T-cell (primary cell): ENCODE results near the gene CA6. TPM values are rescaled to one million over a fixed set of nuclear protein-coding genes. Genes with fewer than 3 reads are reported as not detected.
A peak's percentile ranks its signal among the peaks of the same experiment; 100 is the strongest.

Experiments
- ATAC-seq, 4 experiments: fragments of 200-7000 bp in 3 of 4; fragments of 150-1000 bp in 1 of 4; cut with Tn5 transposase; replicated peaks in 1 of 4; 1 replicate in 3 of 4; 2 replicates in 1 of 4; pipeline ENCODE4 v1.10.0; 2021; ENCODE audit warnings: moderate library complexity in 3 of 4, mild to moderate bottlenecking in 2 of 4, moderate number of reproducible peaks in 1 of 4
- CTCF ChIA-PET, 2 donors: fragments of 300-600 bp; sonication (Branson Sonifier 250); formaldehyde crosslinking; loops; one replicate each; lab custom pipeline; 2022; ENCODE audit warnings: antibody characterized with exemption in 2 of 2; lab: Charles Lee
- POLR2A ChIA-PET, 2 donors: fragments of 300-600 bp; sonication (Branson Sonifier 250); formaldehyde crosslinking; loops; one replicate each; lab custom pipeline; 2022; ENCODE audit warnings: antibody characterized with exemption in 2 of 2; lab: Charles Lee
- DNase-seq, 35 experiments: peaks; one replicate each; pipeline versions ENCODE4 v3.0.0 to v3.0.0-alpha.2; 2013 to 2023
- H3K27ac ChIP-seq: one replicate; pipeline ENCODE4 v1.5.1; 2013; ENCODE audit warnings: low read length
- H3K27me3 ChIP-seq, 2 experiments: replicated peaks in 1 of 2; 1 replicate in 1 of 2; 2 replicates in 1 of 2; pipeline versions ENCODE4 v1.6.1 to v1.7.0; 2013; ENCODE audit warnings: low read length in 1 of 2, mixed read lengths in 1 of 2; ENCODE audit not compliant: control insufficient read depth in 2 of 2, insufficient read depth in 2 of 2; ENCODE audit errors: extremely low read depth in 1 of 2
- H3K36me3 ChIP-seq, 2 donors: 1 replicate in 1 of 2; 2 replicates in 1 of 2; pipeline versions ENCODE4 v1.6.1 to v1.7.0; 2013; ENCODE audit warnings: low read length in 1 of 2; ENCODE audit not compliant: control insufficient read depth in 2 of 2, insufficient read depth in 1 of 2; ENCODE audit errors: extremely low read depth in 1 of 2
- H3K4me1 ChIP-seq, 2 experiments: 1 replicate in 1 of 2; 2 replicates in 1 of 2; pipeline versions ENCODE4 v1.6.1 to v1.7.0; 2013; ENCODE audit warnings: low read length in 2 of 2, mixed read lengths in 1 of 2; ENCODE audit not compliant: insufficient read depth in 2 of 2, control insufficient read depth in 1 of 2; ENCODE audit errors: extremely low read depth in 1 of 2
- H3K4me3 ChIP-seq, 2 donors: 1 replicate in 1 of 2; 2 replicates in 1 of 2; pipeline versions ENCODE4 v1.5.1 to v1.7.0; 2013; ENCODE audit warnings: mild to moderate bottlenecking in 2 of 2, low read length in 1 of 2, moderate library complexity in 1 of 2; ENCODE audit not compliant: control insufficient read depth in 1 of 2; ENCODE audit errors: extremely low read depth in 1 of 2
- H3K9me3 ChIP-seq: 2 replicates; pipeline ENCODE4 v1.7.0; 2013
- H3K27ac Mint-ChIP-seq, 2 donors: one replicate each; pipeline ENCODE4 v1.8.0; 2020 to 2021; ENCODE audit warnings: mild to moderate bottlenecking in 2 of 2, mixed read lengths in 2 of 2
- H3K27me3 Mint-ChIP-seq, 2 donors: one replicate each; pipeline ENCODE4 v1.8.0; 2021 to 2022; ENCODE audit warnings: mixed read lengths in 2 of 2
- H3K36me3 Mint-ChIP-seq: one replicate; pipeline ENCODE4 v1.8.0; 2021; ENCODE audit warnings: mixed read lengths
- H3K4me1 Mint-ChIP-seq, 3 donors: one replicate each; pipeline ENCODE4 v1.8.0; 2020 to 2022; ENCODE audit warnings: mixed read lengths in 3 of 3, mild to moderate bottlenecking in 1 of 3
- H3K4me3 Mint-ChIP-seq, 3 donors: one replicate each; pipeline ENCODE4 v1.8.0; 2020 to 2022; ENCODE audit warnings: mild to moderate bottlenecking in 3 of 3, mixed read lengths in 3 of 3, moderate library complexity in 3 of 3
- H3K9me3 Mint-ChIP-seq, 3 donors: one replicate each; pipeline ENCODE4 v1.8.0; 2020 to 2022; ENCODE audit warnings: mixed read lengths in 3 of 3
- whole genome bisulfite sequencing: methylation state at CpG from one replicate; pipeline ENCODE4 v1.1.5; 2013; ENCODE audit warnings: missing lambda C conversion rate; ENCODE audit not compliant: insufficient coverage; 5-methylcytosine and 5-hydroxymethylcytosine counted together
- total RNA-seq, 35 experiments: library from RNA in 6 of 35; stranded (reverse) in 6 of 35; fragments of 120-200 nt in 1 of 35; gene quantifications; one replicate each; pipeline versions ENCODE4 v1.2.1 to v1.2.4 and lab custom pipeline; 2013 to 2026

CA6 gene
- total RNA-seq, 5 donors from 2014 or later (not counting 1 experiment from before 2014, with no cell fraction given) = 0.95 to 2.8 (median 1.8) TPM

DNA sequence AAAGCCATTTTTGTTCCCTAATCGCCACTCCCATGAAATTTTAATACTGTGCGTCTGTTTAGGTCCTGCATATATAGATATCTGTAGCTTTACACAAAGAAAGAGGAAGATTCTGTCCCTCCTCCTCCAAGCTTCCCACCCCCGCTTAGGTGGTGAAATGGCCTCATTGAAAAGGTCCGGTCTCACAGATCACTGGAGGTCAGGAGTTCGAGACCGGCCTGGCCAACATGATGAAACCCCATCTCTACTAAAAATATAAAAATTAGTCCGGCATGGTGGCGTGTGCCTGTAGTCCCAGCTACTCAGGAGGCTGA lies 59.7 kb downstream of the CA6 start:
- Histone ChIP-seq H3K4me1 (peaks cover 5 to 10% of the 10 kb centered on the region in 2 experiments), H3K27me3 (peaks cover 0 to 19% of the 10 kb centered on the region in 2 experiments), H3K36me3 (no peaks in the 10 kb centered on the region), H3K27ac (no peak overlapping the region), H3K9me3 (no peaks in the 10 kb centered on the region), H3K4me3 (no peak overlapping the region)
- Mint-ChIP-seq H3K4me3 (no peak overlapping the region), H3K9me3 (no peaks in the 10 kb centered on the region), H3K27me3 (peaks cover 0 to 1% of the 10 kb centered on the region in 2 donors), H3K4me1 (peaks cover 11 to 13% (median 13%) of the 10 kb centered on the region in 3 donors), H3K27ac (no peak overlapping the region), H3K36me3 (no peaks in the 10 kb centered on the region)
- ATAC-seq (no peak), DNase-seq (no peak)
- WGBS = no CpG with 5 or more reads among the region's 8 CpGs
- POLR2A ChIA-PET = interaction anchor here in 1 of 2 donors (0.7 to 1.0 kb wide), 2 partner anchors 35 to 60 kb away, joined by 10 to 13 read pairs; no protein-coding TSS in a partner anchor
- CTCF ChIA-PET = interaction anchor here (0.5 to 2.2 kb wide), 26 partner anchors 16 to 996 kb away, joined by 3 to 19 read pairs (median 5); no protein-coding TSS in a partner anchor

DNA sequence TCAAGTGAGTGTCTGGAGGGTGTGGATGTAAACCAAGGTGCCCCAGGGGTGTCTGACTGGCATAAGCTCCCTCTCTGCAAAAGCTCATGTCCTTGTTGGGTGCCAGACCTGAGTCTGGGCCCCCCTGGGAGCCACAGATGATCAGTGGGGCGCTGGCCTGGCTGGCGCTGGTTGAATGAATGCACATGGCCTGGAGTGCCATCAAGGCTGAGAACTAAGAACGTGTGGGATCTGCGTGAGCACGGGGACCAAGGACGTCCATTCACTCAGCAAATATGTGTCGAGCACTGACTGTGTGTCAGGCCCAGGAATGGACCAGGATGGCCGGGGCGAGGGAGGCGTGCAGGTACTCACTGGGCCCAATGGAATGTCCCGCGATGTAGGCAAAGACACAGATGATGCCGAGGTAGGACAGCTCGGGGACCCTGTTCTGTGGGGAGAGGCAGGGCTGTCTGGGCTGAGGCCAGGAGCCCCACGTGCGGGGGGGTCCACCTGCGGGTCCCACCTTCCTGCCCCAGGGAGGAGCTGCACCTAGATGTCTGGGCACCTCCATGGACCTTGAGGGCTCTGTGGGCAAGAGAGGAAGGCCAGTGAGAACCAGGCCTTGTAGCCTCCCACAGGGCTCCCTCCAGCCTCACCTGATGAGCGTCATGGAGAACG lies 61.4 kb downstream of the CA6 start:
- WGBS = 86% methylated on average over 16 of the region's 19 CpGs
- peaks cover 0 to 10% of the 10 kb centered on the region in 2 donors for H3K27me3 Mint-ChIP-seq
- DNase-seq (no peak), ATAC-seq (no peak)
- H3K27ac Mint-ChIP-seq = no peak overlapping the region
- peaks cover 5 to 10% of the 10 kb centered on the region in 2 experiments for H3K4me1 ChIP-seq
- H3K4me3 ChIP-seq = no peak overlapping the region
- H3K4me1 Mint-ChIP-seq = peaks cover 13 to 16% (median 13%) of the 10 kb centered on the region in 3 donors
- no peak overlapping the region for H3K4me3 Mint-ChIP-seq
- ChIA-PET CTCF (no interaction called here), POLR2A (no interaction called here)
- H3K9me3 ChIP-seq = no peaks in the 10 kb centered on the region
- H3K36me3 Mint-ChIP-seq = no peaks in the 10 kb centered on the region
- H3K36me3 ChIP-seq = no peaks in the 10 kb centered on the region
- no peak overlapping the region for H3K27ac ChIP-seq
- no peaks in the 10 kb centered on the region for H3K9me3 Mint-ChIP-seq
- peaks cover 0 to 22% of the 10 kb centered on the region in 2 experiments for H3K27me3 ChIP-seq

DNA sequence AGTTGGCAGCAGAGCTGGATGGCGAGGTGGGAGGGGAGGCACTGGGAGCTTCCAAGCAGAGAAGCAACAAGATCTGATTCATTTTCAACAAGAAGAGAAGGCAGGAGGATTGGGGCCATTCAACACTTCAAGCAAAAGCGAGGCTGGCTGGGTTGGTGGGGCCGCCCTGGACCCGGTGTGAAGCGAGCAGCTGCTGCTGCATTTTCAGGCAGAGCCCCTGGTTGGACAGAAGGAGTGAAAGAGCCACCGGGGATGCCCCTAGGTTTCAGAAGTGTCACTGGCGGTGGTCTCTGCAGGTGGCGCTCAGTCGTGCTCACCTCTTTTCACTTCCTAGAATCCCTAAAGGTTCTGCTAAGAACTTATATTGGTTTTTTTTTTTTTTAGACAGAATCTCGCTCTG lies 62.6 kb downstream of the CA6 start:
- ATAC-seq (no peak), DNase-seq (no peak)
- no peak overlapping the region for H3K4me3 ChIP-seq
- 86% methylated on average over 5 of the region's 10 CpGs for WGBS
- Mint-ChIP-seq H3K27me3 (peaks cover 0 to 10% of the 10 kb centered on the region in 2 donors), H3K36me3 (no peaks in the 10 kb centered on the region), H3K4me3 (no peak overlapping the region), H3K27ac (no peak overlapping the region), H3K9me3 (no peaks in the 10 kb centered on the region), H3K4me1 (peaks cover 13 to 16% (median 13%) of the 10 kb centered on the region in 3 donors)
- H3K4me1 ChIP-seq = peaks cover 5 to 10% of the 10 kb centered on the region in 2 experiments
- no peak overlapping the region for H3K27ac ChIP-seq
- ChIA-PET CTCF (interaction anchor here in 1 of 2 donors (0.7 kb wide), 1 partner anchor 447 kb away, joined by 4 read pairs; no protein-coding TSS in a partner anchor), POLR2A (no interaction called here)
- no peaks in the 10 kb centered on the region for H3K36me3 ChIP-seq
- no peaks in the 10 kb centered on the region for H3K9me3 ChIP-seq
- peaks cover 0 to 23% of the 10 kb centered on the region in 2 experiments for H3K27me3 ChIP-seq

DNA sequence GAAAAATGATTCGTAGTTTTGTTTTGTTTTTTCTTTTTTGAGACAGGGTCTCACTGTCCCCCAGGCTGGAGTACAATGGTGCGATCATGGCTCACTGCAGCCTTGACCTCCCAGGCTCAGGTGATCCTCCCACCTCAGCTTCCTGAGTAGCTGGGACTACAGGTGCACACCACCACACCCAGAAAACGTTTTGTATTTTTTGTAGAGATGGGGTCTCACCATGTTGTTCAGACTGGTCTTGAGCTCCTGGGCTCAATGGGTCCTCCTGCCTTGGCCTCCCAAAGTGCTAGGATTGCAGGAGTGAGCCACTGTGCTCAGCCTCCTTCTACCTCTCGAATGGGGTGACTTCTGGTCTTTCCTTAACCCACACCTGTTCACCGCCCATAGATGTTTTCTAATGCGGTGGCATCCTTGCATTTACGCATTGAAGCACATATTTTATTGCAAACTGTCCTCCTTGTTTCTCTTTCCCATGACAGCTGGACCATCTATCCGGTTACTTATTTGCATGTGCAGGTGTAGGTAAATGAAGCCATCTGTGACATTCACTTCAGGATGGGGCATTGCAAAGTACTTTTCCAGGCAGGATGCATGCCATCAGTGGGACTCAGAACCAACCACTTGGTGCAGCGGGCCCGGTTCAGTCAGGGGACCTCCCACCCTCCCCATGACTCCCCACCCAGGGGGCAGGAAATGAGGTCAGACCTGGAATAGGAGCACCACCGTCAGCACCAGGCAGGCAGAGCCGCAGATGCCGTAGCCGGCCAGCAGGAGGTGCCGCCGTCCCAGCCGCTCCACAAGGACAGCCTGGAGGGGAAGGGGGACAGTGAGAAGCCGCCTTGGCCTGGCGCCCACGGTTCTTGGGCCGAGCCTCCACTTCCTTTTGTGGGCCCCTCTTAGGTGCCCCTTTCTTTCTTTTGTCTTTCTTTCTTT lies 64.0 kb downstream of the CA6 start:
- peaks cover 6 to 11% (median 6%) of the 10 kb centered on the region in 3 donors for H3K4me1 Mint-ChIP-seq
- Histone ChIP-seq H3K36me3 (no peaks in the 10 kb centered on the region), H3K27ac (no peak overlapping the region), H3K4me3 (no peak overlapping the region), H3K4me1 (peaks cover under 1 to 5% of the 10 kb centered on the region in 2 experiments), H3K27me3 (peaks cover 0 to 32% of the 10 kb centered on the region in 2 experiments), H3K9me3 (no peaks in the 10 kb centered on the region)
- DNase-seq (peak in 8 of 35 experiments; percentile 13 to 28 (median 19)), ATAC-seq (peak in 2 of 4 experiments; percentile 31 to 62)
- H3K36me3 Mint-ChIP-seq = no peaks in the 10 kb centered on the region
- ChIA-PET POLR2A (no interaction called here), CTCF (interaction anchor here in 1 of 2 donors (0.6 kb wide), 1 partner anchor 1089 kb away, joined by 4 read pairs; no protein-coding TSS in a partner anchor)
- peaks cover 0 to 14% of the 10 kb centered on the region in 2 donors for H3K27me3 Mint-ChIP-seq
- no peak overlapping the region for H3K27ac Mint-ChIP-seq
- 53% methylated on average over 13 of the region's 21 CpGs for WGBS
- H3K4me3 Mint-ChIP-seq = no peak overlapping the region
- H3K9me3 Mint-ChIP-seq = no peaks in the 10 kb centered on the region

DNA sequence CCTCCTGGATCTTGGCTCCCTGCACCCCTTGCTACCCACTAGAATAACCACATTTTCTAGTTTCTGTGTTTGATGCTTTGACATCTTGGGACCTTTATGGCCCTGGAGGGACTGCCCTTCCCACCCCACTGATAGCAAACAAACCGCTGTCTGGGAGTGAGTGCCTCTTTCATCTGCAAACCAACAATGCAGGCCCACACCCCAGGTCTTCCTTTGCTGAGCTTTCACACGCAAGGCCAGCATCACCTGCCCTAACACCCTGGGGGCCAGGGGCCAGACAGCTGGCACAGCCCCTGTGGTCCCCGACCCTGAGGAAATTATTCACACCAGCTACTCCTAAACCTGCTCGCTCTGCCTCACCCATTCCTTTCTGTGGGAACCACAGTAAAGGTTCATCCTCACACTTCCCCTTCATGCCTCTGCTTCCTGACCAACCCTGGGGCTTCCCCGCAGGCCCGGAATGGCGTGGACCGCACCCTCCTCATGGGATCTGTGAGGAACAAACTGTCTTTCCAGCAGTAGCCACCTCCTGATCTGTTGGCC lies 65.2 kb downstream of the CA6 start:
- Histone ChIP-seq H3K4me3 (no peak overlapping the region), H3K36me3 (no peaks in the 10 kb centered on the region), H3K27me3 (peaks cover 0 to 38% of the 10 kb centered on the region in 2 experiments), H3K9me3 (no peaks in the 10 kb centered on the region), H3K4me1 (no peaks in the 10 kb centered on the region), H3K27ac (no peak overlapping the region)
- ChIA-PET POLR2A (interaction anchor here in 1 of 2 donors (0.7 kb wide), 1 partner anchor 1312 kb away, joined by 10 read pairs; no protein-coding TSS in a partner anchor), CTCF (interaction anchor here in 1 of 2 donors (0.6 kb wide), 1 partner anchor 235 kb away, joined by 3 read pairs; no protein-coding TSS in a partner anchor)
- Mint-ChIP-seq H3K9me3 (no peaks in the 10 kb centered on the region), H3K27ac (no peak overlapping the region), H3K4me3 (no peak overlapping the region), H3K36me3 (no peaks in the 10 kb centered on the region), H3K27me3 (peaks cover 0 to 14% of the 10 kb centered on the region in 2 donors), H3K4me1 (peaks cover 0 to 8% (median 2%) of the 10 kb centered on the region in 3 donors)
- DNase-seq = no peak
- 64% methylated on average over 8 of the region's 8 CpGs for WGBS
- no peak for ATAC-seq

DNA sequence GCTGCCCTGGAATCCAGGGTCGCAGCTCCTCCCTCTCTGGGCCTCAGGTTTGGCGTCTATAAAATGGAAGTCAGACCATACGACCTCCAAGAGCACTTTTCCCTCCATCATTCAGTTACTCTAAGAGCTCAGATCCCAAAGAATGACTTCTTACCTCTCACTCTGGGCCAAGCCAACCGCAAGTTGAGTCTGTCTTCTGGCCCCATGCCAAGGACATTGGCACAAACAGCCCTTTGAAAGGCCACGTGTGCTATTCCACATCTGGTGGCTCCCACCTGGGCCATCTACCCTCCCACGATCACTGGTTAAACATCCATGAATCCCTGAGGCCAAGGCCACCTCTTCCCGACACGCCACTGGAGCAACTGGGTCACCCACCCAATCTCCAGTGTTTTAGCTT lies 68.2 kb downstream of the CA6 start:
- Histone ChIP-seq H3K27ac (no peak overlapping the region), H3K27me3 (peaks cover 0 to 47% of the 10 kb centered on the region in 2 experiments), H3K9me3 (no peaks in the 10 kb centered on the region), H3K36me3 (no peaks in the 10 kb centered on the region), H3K4me3 (no peak overlapping the region), H3K4me1 (no peaks in the 10 kb centered on the region)
- Mint-ChIP-seq H3K27ac (no peak overlapping the region), H3K36me3 (no peaks in the 10 kb centered on the region), H3K27me3 (peaks cover 4 to 19% of the 10 kb centered on the region in 2 donors), H3K4me1 (peaks cover 0 to 8% (median 7%) of the 10 kb centered on the region in 3 donors), H3K9me3 (no peaks in the 10 kb centered on the region), H3K4me3 (no peak overlapping the region)
- 81% methylated on average over 7 of the region's 8 CpGs for WGBS
- POLR2A ChIA-PET = no interaction called here
- ATAC-seq (no peak), DNase-seq (no peak)
- CTCF ChIA-PET = no interaction called here
